ENCODE measurements around the gene GLS2.

DNA sequence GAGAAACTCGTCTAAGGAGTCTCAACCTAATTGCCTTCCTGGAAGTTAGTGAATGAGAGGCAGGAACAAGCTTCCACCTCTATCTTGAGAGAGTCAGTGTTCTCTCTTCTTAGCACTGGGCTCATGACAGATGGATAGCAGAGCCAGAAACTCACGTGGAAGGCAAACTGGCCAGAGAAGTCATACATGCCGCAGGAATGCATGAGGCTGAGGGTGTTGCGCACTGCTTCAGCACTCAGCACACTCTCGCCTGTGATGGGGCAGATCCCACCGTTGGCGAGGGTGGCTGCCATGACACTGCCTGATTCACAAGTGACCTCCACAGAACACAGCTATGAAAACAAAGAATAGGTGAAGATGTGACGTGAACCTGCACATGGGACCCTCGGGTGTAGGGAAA, 13.6 kb downstream of the GLS2 start:
- no peak for TF ChIP-seq CEBPB (tag; IDR thresholded peaks at IDR 0.05)
- no peak for TF ChIP-seq FOXM1 (IDR thresholded peaks at IDR 0.05; ENCODE audit: low read depth)
- no peak for TF ChIP-seq FOXM1 (CRISPR knock-in tag; IDR thresholded peaks at IDR 0.05; ENCODE audit: low read depth)
- TF ChIP-seq, protein P1, sequence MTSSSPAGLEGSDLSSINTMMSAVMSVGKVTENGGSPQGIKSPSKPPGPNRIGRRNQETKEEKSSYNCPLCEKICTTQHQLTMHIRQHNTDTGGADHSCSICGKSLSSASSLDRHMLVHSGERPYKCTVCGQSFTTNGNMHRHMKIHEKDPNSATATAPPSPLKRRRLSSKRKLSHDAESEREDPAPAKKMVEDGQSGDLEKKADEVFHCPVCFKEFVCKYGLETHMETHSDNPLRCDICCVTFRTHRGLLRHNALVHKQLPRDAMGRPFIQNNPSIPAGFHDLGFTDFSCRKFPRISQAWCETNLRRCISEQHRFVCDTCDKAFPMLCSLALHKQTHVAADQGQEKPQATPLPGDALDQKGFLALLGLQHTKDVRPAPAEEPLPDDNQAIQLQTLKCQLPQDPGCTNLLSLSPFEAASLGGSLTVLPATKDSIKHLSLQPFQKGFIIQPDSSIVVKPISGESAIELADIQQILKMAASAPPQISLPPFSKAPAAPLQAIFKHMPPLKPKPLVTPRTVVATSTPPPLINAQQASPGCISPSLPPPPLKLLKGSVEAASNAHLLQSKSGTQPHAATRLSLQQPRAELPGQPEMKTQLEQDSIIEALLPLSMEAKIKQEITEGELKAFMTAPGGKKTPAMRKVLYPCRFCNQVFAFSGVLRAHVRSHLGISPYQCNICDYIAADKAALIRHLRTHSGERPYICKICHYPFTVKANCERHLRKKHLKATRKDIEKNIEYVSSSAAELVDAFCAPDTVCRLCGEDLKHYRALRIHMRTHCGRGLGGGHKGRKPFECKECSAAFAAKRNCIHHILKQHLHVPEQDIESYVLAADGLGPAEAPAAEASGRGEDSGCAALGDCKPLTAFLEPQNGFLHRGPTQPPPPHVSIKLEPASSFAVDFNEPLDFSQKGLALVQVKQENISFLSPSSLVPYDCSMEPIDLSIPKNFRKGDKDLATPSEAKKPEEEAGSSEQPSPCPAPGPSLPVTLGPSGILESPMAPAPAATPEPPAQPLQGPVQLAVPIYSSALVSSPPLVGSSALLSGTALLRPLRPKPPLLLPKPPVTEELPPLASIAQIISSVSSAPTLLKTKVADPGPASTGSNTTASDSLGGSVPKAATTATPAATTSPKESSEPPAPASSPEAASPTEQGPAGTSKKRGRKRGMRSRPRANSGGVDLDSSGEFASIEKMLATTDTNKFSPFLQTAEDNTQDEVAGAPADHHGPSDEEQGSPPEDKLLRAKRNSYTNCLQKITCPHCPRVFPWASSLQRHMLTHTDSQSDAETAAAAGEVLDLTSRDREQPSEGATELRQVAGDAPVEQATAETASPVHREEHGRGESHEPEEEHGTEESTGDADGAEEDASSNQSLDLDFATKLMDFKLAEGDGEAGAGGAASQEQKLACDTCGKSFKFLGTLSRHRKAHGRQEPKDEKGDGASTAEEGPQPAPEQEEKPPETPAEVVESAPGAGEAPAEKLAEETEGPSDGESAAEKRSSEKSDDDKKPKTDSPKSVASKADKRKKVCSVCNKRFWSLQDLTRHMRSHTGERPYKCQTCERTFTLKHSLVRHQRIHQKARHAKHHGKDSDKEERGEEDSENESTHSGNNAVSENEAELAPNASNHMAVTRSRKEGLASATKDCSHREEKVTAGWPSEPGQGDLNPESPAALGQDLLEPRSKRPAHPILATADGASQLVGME (CRISPR knock-in tag; IDR thresholded peaks at IDR 0.05): no peak
- TF ChIP-seq SRF (CRISPR knock-in tag; IDR thresholded peaks at IDR 0.05): no peak
- TF ChIP-seq, protein P2, sequence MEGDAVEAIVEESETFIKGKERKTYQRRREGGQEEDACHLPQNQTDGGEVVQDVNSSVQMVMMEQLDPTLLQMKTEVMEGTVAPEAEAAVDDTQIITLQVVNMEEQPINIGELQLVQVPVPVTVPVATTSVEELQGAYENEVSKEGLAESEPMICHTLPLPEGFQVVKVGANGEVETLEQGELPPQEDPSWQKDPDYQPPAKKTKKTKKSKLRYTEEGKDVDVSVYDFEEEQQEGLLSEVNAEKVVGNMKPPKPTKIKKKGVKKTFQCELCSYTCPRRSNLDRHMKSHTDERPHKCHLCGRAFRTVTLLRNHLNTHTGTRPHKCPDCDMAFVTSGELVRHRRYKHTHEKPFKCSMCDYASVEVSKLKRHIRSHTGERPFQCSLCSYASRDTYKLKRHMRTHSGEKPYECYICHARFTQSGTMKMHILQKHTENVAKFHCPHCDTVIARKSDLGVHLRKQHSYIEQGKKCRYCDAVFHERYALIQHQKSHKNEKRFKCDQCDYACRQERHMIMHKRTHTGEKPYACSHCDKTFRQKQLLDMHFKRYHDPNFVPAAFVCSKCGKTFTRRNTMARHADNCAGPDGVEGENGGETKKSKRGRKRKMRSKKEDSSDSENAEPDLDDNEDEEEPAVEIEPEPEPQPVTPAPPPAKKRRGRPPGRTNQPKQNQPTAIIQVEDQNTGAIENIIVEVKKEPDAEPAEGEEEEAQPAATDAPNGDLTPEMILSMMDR (IDR thresholded peaks at IDR 0.05 in 2 of 3, conservative IDR thresholded peaks at IDR 0.05 in 1 of 3; ENCODE audit: insufficient read depth in 2 of 3, low read depth in 1 of 3, low read length in 3 of 3): no peak
- TF ChIP-seq KAT2B (IDR thresholded peaks at IDR 0.05; ENCODE audit: low read depth, low read length): no peak
- no peak for TF ChIP-seq ELK3 (CRISPR knock-in tag; IDR thresholded peaks at IDR 0.05)
- TF ChIP-seq ARNT (IDR thresholded peaks at IDR 0.05): no peak
- TF ChIP-seq ZFP1 (CRISPR knock-in tag; IDR thresholded peaks at IDR 0.05): no peak
- TF ChIP-seq SIN3A (IDR thresholded peaks at IDR 0.05; ENCODE audit: borderline replicate concordance in 2 of 2, control insufficient read depth in 1 of 2, low read depth in 2 of 2, low read length in 2 of 2): no peak

Measured in K562 (cell line).